ENCODE measurements around the gene SORBS1. TPM values are rescaled to one million over a fixed set of nuclear protein-coding genes. Genes with fewer than 3 reads are reported as not detected.
A peak's percentile ranks its signal among the peaks of the same experiment; 100 is the strongest.
"Not testable (repeated sequence)": the region's sequence is repeated elsewhere in the genome, so short reads cannot be mapped to it uniquely, and the experiment has no call there.

SORBS1 gene
- total and polyA plus RNA-seq, 2 of the 13 experiments (the other 11 are each of a cell fraction or from before 2014, with no cell fraction given) = 16.8 to 39.8 TPM

- TF ChIP-seq CEBPB (IDR thresholded peaks at IDR 0.05; ENCODE audit: borderline replicate concordance, low read depth, low read length) (peak; percentile 98), CSRNP1 (CRISPR knock-in tag; IDR thresholded peaks at IDR 0.05) (no peak), MATR3 (CRISPR knock-in tag; IDR thresholded peaks at IDR 0.05) (no peak), KLF16 (CRISPR knock-in tag; IDR thresholded peaks at IDR 0.05) (0 out of 4 replicates have a peak, but pooled peaks of 1 of the 2 experiments have one; percentile 41), ZNF552 (CRISPR knock-in tag; IDR thresholded peaks at IDR 0.05; ENCODE audit: borderline replicate concordance) (no peak)
These were observed 210.8 kb downstream of the SORBS1 start (continued) for GRCh38 chr10:95350219-95350829.

GRCh38 chr10:95347402-95347766, 213.8 kb downstream of the SORBS1 start:
- CTCF ChIA-PET (ENCODE audit: low intra/inter-chr PET ratio, low total read pairs); H3K4me3 ChIP-seq (replicated peaks in 1 of 3; ENCODE audit: insufficient read depth in 1 of 3, low read depth in 2 of 3, low read length in 3 of 3); in situ Hi-C loops (cut with HindIII; ENCODE audit: extremely low pct_ligation_motif_present, low pct_unique_long_range_greater_than_20kb); H3K27me3 ChIP-seq (ENCODE audit: control insufficient read depth in 1 of 2, insufficient read depth in 2 of 2, low read length in 2 of 2); H4K20me1 ChIP-seq (ENCODE audit: insufficient read depth, low read length); H3K9me3 ChIP-seq (ENCODE audit: low read length); BruUV-seq (replicated peaks); ATAC-seq; H3K79me2 ChIP-seq (ENCODE audit: insufficient read depth, low read length); FAIRE-seq; H2AFZ ChIP-seq (ENCODE audit: low read length); DNase-seq (ENCODE audit: low spot score); TF ChIP-seq SOX6 (IDR thresholded peaks at IDR 0.05): not testable (repeated sequence)
- Histone ChIP-seq H3K27ac (ENCODE audit: extremely low read length, insufficient read depth, low read length) (peak overlapping the region; percentile 78), H3K4me2 (ENCODE audit: low read depth, low read length) (peak overlapping the region; percentile 41), H3K9ac (ENCODE audit: insufficient read depth, low read depth, low read length) (peak overlapping the region; percentile 55), H3K36me3 (replicated peaks in 1 of 2; ENCODE audit: control insufficient read depth in 1 of 2, insufficient read depth in 2 of 2, low read length in 2 of 2) (peaks cover 4 to 17% of the 10 kb centered on the region in 2 experiments; a peak in 3 of 5 replicates), H3K4me1 (ENCODE audit: insufficient read depth, low read length) (peaks cover 93% of the 10 kb centered on the region)
- intact Hi-C loops (cut with micrococcal nuclease; ENCODE audit: unreplicated experiment) = loop anchor here (5.0 kb wide), 2 partner anchors 55 to 85 kb away; partner anchors contain the start of gene PDLIM1
- POLR2A ChIA-PET = interaction anchor here (0.8 to 3.7 kb wide), 9 partner anchors 12 to 346 kb away, joined by 3 to 14 read pairs (median 3); partner anchors contain the start of gene TCTN3
- WGBS (ENCODE audit: low lambda C conversion rate) = 31% methylated on average over 7 of the region's 7 CpGs
- TF ChIP-seq FOXO4 (CRISPR knock-in tag; conservative IDR thresholded peaks at IDR 0.05) = 0 out of 2 replicates have a peak, but pooled peaks have one; percentile 41
- TF ChIP-seq GATAD2A (CRISPR knock-in tag; IDR thresholded peaks at IDR 0.05) = 0 out of 2 replicates have a peak, but pooled peaks have one; percentile 42
- TF ChIP-seq ZNF362 (CRISPR knock-in tag; IDR thresholded peaks at IDR 0.05; ENCODE audit: borderline replicate concordance) = peak; percentile 82; the same call in 1 of the 2 replicates
- 0 out of 2 replicates have a peak, but pooled peaks have one; percentile 3 for TF ChIP-seq ZMYM2 (CRISPR knock-in tag; IDR thresholded peaks at IDR 0.05)
- TF ChIP-seq NCOR1 (IDR thresholded peaks at IDR 0.05; ENCODE audit: borderline replicate concordance, low read length) = peak; percentile 4; the same call in 1 of the 2 replicates
- 0 out of 2 replicates have a peak, but pooled peaks have one; percentile 4 for TF ChIP-seq JUN (CRISPR knock-in tag; IDR thresholded peaks at IDR 0.05)
- TF ChIP-seq SMAD3 (CRISPR knock-in tag; IDR thresholded peaks at IDR 0.05) = 0 out of 2 replicates have a peak, but pooled peaks have one; percentile 16
- TF ChIP-seq ZNF746 (CRISPR knock-in tag; IDR thresholded peaks at IDR 0.05) = 0 out of 2 replicates have a peak, but pooled peaks have one; percentile 0
- TF ChIP-seq ZNF317 (CRISPR knock-in tag; IDR thresholded peaks at IDR 0.05) = 0 out of 2 replicates have a peak, but pooled peaks have one; percentile 38
- TF ChIP-seq SOX6 (CRISPR knock-in tag; IDR thresholded peaks at IDR 0.05) = 0 out of 2 replicates have a peak, but pooled peaks have one; percentile 6
- TF ChIP-seq ZNF460 (CRISPR knock-in tag; IDR thresholded peaks at IDR 0.05; ENCODE audit: borderline replicate concordance) = peak; percentile 74; the same call in 1 of the 2 replicates
- 0 out of 2 replicates have a peak, but pooled peaks have one; percentile 19 for TF ChIP-seq TAF1 (CRISPR knock-in tag; IDR thresholded peaks at IDR 0.05)
